SK-N-MC (cell line): ENCODE measurements around the gene MIEF1.

Source experiments
- EZH2 ChIP-seq: fragments of 200-600 bp; sonication (generic); IDR thresholded peaks from one replicate; pipeline ENCODE4 v1.6.1; 2017; ENCODE audit warnings: antibody characterized with exemption
- POLR2AphosphoS5 ChIP-seq: IDR thresholded peaks from 2 replicates; pipeline ENCODE4 v1.6.1; 2012; ENCODE audit warnings: mild to moderate bottlenecking, low read depth, low read length, borderline replicate concordance

DNA sequence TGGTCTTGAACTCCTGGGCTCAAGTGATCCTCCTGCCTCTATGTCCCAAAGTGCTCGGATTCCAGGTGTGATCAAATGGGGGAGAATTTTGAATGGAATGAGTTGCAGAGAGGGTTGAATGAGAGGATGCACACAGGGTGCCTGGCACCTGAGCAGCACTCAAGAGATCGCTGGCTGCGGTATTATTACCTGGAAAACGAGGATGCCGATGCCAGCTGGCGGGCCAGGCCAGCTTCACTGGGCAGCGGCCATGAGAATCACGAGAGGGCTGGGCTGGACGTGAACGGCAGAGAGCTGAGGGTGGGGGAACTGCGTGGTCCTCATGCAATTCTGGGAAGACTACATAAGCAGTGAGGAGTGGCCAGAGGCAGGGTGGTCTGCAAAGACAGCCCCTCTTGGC, 42.4 kb upstream of the MIEF1 start:
- TF ChIP-seq EZH2 = no peak
- TF ChIP-seq POLR2AphosphoS5 = no peak
